Natural killer cell treated with Interleukin-12 subunit alpha and Interleukin-12 subunit beta and Interleukin-15 and Interleukin-18, amount 100 ng/mL, for 72 hours (primary cell): Measurements from ENCODE around the gene RINL. TPM values are rescaled to one million over a fixed set of nuclear protein-coding genes. Genes with fewer than 3 reads are reported as not detected.
A peak's percentile ranks its signal among the peaks of the same experiment; 100 is the strongest.
"Not testable (repeated sequence)": the region's sequence is repeated elsewhere in the genome, so short reads cannot be mapped to it uniquely, and the experiment has no call there.

Source experiments
- ATAC-seq, 2 donors: fragments of 150-1000 bp; cut with Tn5 transposase in 1 of 2; sonication (Bioruptor Pico), chemical (Tn5 transposase) in 1 of 2; 2 replicates each; pipeline ENCODE4 v1.10.0; 2021
- DNase-seq: peaks from one replicate; pipeline ENCODE4 v3.0.0; 2022; ENCODE audit warnings: low spot score
- H3K27ac Mint-ChIP-seq, 2 donors: 1 replicate in 1 of 2; 2 replicates in 1 of 2; pipeline ENCODE4 v1.8.0; 2022; ENCODE audit warnings: mixed read lengths in 2 of 2, mild to moderate bottlenecking in 1 of 2, moderate library complexity in 1 of 2
- H3K27me3 Mint-ChIP-seq, 2 donors: 1 replicate in 1 of 2; 2 replicates in 1 of 2; pipeline ENCODE4 v1.8.0; 2022; ENCODE audit warnings: mixed read lengths in 2 of 2
- H3K36me3 Mint-ChIP-seq: one replicate; pipeline ENCODE4 v1.8.0; 2022; ENCODE audit warnings: mixed read lengths
- H3K4me1 Mint-ChIP-seq, 2 donors: 1 replicate in 1 of 2; 2 replicates in 1 of 2; pipeline ENCODE4 v1.8.0; 2022; ENCODE audit warnings: low read depth in 2 of 2, mixed read lengths in 2 of 2, mild to moderate bottlenecking in 1 of 2
- H3K4me3 Mint-ChIP-seq: one replicate; pipeline ENCODE4 v1.8.0; 2022; ENCODE audit warnings: mixed read lengths
- H3K9me3 Mint-ChIP-seq: 2 replicates; pipeline ENCODE4 v1.8.0; 2022; ENCODE audit warnings: mixed read lengths
- total RNA-seq, 2 donors: library from RNA; stranded (reverse); gene quantifications; one replicate each; pipeline ENCODE4 v1.2.3, GENCODE V29; 2022

Gene RINL
- total RNA-seq, 2 donors from 2014 or later: 58.1 to 63.8 TPM

DNA sequence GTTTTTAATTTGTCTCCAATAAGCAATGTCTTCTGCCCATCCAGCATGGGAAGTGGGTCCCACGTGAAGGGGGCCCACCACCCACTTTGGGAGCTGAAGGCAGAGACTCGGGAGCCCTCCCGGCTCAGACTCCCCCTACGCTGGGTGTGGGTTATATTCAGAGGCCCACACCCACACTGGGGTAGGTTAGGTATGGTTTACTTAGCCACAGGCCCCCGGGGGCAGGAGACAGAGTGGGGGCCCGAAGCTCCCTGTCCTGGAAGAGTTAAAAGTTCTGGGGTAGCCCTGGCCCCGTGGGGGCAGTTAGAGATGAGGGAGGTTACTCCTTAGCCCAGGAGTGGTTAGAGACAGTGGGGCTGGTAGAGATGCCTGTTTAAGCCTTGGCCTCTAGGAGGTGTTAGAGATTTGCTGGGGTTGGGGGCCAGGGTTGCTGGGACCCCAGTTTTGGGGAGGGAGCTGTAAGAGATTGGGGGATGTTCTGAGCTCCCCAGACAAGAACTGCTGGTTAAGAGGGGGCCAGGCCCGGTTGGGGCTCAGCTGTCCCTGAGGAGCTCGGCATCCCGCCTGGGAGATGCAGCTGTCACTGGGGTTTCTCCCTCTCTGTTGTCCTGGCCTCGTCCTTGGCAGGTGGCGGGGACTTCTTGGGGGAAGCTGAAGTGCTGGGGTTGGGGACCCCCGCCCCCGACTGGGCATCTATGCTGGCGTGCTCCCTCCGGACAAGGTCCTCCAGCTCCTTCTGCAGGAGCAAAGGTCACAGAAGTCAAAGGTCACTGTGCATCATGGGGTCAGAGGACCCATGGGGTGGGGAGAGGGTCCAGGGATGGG, 712 bp upstream of the RINL start:
- peak; percentile 36 to 37 for ATAC-seq
- H3K36me3 Mint-ChIP-seq: no peaks in the 10 kb centered on the region
- H3K9me3 Mint-ChIP-seq: no peaks in the 10 kb centered on the region
- peaks cover 23% of the 10 kb centered on the region in 2 donors for H3K4me1 Mint-ChIP-seq
- H3K4me3 Mint-ChIP-seq: peak overlapping the region; percentile 82
- peak overlapping the region; percentile 98 for H3K27ac Mint-ChIP-seq
- DNase-seq: no peak
- no peaks in the 10 kb centered on the region for H3K27me3 Mint-ChIP-seq

DNA sequence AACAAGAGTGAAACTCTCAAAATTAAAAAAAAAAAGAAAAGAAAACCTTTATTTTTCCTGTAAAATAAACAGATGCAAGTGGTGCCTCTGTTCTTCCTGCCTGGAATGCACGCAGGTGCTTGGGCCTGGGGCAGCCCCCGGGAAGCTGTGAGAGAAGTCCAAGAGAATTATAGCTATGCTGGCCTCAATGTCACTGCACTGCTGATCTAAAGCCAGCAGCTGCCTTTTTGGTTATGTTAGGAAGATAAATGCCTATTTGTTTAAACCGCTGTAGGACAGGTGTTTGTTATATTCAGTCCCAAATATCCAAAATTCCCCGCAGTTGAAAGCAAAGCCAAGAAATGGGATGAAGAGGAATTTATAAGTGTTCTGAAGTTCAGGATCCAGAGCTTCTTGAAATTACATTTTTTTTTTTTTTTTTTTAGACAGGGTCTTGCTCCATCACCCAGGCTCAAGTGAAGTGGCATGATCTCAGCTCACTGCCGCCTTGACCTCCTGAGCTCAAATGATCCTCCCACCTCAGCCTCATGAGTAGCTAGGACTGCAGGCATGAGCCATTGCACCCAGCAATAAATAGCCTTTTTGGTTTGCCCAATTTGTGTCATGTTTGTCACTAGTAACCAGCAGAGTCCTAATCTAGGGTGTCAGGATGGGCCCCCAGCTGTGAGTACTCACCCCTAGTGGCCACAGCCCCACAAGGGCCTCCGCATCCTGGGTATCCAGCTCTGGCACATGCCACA, 2.2 kb downstream of the RINL start:
- peak overlapping the region; percentile 98 for H3K27ac Mint-ChIP-seq
- DNase-seq (no peak), ATAC-seq (no peak)
- H3K4me1 Mint-ChIP-seq: peaks cover 20 to 23% of the 10 kb centered on the region in 2 donors
- no peaks in the 10 kb centered on the region for H3K9me3 Mint-ChIP-seq
- no peaks in the 10 kb centered on the region for H3K27me3 Mint-ChIP-seq
- no peaks in the 10 kb centered on the region for H3K36me3 Mint-ChIP-seq
- no peak overlapping the region for H3K4me3 Mint-ChIP-seq

- peaks cover 24 to 34% of the 10 kb centered on the region in 2 donors for H3K4me1 Mint-ChIP-seq
- H3K27ac Mint-ChIP-seq, H3K36me3 Mint-ChIP-seq, ATAC-seq, H3K27me3 Mint-ChIP-seq, H3K9me3 Mint-ChIP-seq, DNase-seq, H3K4me3 Mint-ChIP-seq: not testable (repeated sequence)
Observed at GRCh38 chr19:38873400-38873799, 4.7 kb downstream of the RINL start.

DNA sequence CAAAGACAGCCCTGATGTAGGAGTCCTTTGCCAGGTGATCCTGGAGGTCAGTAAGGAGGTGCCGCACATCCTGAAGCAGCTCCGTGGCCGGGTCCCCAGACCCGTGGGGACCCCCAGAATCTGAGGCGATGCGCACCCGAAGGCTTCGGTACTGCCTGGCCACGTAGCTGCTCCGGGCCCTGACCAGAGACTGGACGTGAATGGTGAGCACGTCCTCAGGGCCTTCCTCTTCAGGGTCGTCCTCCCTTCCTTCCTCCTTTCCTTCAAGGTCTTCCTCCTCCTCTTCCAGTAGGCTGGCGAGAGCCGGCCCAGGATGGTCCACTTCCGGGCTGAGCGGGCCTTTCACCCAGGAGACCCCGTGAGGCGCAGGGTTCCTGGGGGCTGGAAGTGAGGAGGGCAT, 7.5 kb downstream of the RINL start:
- peaks cover 14 to 25% of the 10 kb centered on the region in 2 donors for H3K4me1 Mint-ChIP-seq
- H3K27ac Mint-ChIP-seq: peak overlapping the region; percentile 81 to 84
- no peak for DNase-seq
- peak overlapping the region; percentile 90 for H3K4me3 Mint-ChIP-seq
- no peaks in the 10 kb centered on the region for H3K9me3 Mint-ChIP-seq
- H3K36me3 Mint-ChIP-seq: no peaks in the 10 kb centered on the region
- no peak for ATAC-seq
- H3K27me3 Mint-ChIP-seq: no peaks in the 10 kb centered on the region

DNA sequence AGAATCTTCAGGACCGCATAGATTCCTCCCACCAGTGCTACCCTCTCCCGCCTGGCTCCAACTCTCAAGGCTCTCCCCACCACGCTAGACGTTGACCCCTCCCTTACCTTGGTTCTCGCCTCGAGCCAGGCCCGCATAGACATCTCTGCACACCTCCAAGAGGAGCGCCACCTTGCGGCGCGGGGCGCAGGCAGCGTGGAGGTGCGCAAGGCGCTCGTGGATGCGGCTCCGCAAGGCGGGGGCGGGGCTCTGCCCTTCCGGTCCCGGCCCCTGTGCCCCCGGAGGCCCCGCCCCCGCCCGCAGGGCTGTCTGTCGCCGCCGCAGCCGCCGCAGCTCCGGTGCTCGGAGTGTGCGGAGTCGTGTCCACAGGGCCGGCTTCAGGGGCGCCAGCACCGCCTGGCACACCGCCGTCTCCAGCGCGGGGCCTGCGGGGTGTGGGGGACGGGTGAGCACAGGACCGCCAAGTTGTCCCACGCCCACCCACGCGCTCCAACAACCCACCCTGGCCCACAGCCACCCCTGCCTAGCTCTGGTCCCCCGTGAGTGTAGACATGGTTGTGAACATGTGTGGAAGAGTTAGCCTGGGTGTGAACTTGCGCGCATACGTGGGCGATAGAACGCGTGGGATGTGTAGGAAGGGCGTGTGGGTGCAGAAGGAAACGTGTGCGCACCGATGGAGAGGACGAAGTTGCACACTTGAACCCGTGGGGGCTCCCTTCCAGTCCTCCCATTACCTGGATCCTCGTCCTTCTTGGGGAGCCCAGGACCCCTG, 8.1 kb downstream of the RINL start:
- no peaks in the 10 kb centered on the region for H3K9me3 Mint-ChIP-seq
- no peaks in the 10 kb centered on the region for H3K36me3 Mint-ChIP-seq
- peak overlapping the region; percentile 81 to 84 for H3K27ac Mint-ChIP-seq
- H3K27me3 Mint-ChIP-seq: no peaks in the 10 kb centered on the region
- peak overlapping the region; percentile 90 for H3K4me3 Mint-ChIP-seq
- ATAC-seq: peak; percentile 93 to 94
- peak; percentile 94 for DNase-seq
- H3K4me1 Mint-ChIP-seq: peaks cover 20 to 31% of the 10 kb centered on the region in 2 donors

GRCh38 chr19:38869160-38869835, 8.8 kb downstream of the RINL start:
- peaks cover 27 to 38% of the 10 kb centered on the region in 2 donors for H3K4me1 Mint-ChIP-seq
- H3K4me3 Mint-ChIP-seq: peak overlapping the region; percentile 90
- H3K9me3 Mint-ChIP-seq: peaks cover 6% of the 10 kb centered on the region
- no peaks in the 10 kb centered on the region for H3K27me3 Mint-ChIP-seq
- H3K27ac Mint-ChIP-seq: peak overlapping the region; percentile 81 to 84
- ATAC-seq: peak in 1 of 2 donors; percentile 14
- DNase-seq: no peak
- H3K36me3 Mint-ChIP-seq: no peaks in the 10 kb centered on the region

DNA sequence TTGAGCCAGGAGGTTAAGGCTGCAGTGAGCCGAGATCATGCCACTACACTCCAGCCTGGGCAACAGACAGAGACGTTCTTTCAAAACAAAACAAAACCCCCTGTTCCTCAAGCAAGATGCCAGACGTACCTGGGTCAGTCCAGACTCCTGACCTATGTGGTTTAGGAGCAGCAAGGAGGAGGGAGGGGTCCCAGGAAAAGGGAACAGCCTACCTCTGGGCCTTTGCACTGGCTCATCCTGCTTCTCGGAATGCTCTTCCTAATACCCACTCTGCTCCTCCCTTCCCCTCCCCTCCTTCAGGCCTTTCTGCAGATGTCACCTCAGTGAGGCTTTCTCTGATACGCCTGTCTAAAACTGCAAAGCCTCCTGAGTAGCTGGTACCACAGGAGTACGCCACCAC, 9.5 kb downstream of the RINL start:
- no peak overlapping the region for H3K27ac Mint-ChIP-seq

GRCh38 chr19:38867171-38867780, 10.8 kb downstream of the RINL start:
- Mint-ChIP-seq H3K27me3 (no peaks in the 10 kb centered on the region), H3K9me3 (peaks cover 6% of the 10 kb centered on the region), H3K36me3 (no peaks in the 10 kb centered on the region), H3K4me1 (peaks cover 36 to 51% of the 10 kb centered on the region in 2 donors), H3K4me3 (no peak overlapping the region), H3K27ac (no peak overlapping the region)
- DNase-seq: no peak
- no peak for ATAC-seq

More for the DNA sequence above, 9.5 kb downstream of the RINL start:
- DNase-seq (no peak), ATAC-seq (no peak)
- H3K27me3 Mint-ChIP-seq: no peaks in the 10 kb centered on the region
- H3K4me3 Mint-ChIP-seq: peak overlapping the region; percentile 90
- peaks cover 29 to 40% of the 10 kb centered on the region in 2 donors for H3K4me1 Mint-ChIP-seq
- peaks cover 6% of the 10 kb centered on the region for H3K9me3 Mint-ChIP-seq
- H3K36me3 Mint-ChIP-seq: no peaks in the 10 kb centered on the region

DNA sequence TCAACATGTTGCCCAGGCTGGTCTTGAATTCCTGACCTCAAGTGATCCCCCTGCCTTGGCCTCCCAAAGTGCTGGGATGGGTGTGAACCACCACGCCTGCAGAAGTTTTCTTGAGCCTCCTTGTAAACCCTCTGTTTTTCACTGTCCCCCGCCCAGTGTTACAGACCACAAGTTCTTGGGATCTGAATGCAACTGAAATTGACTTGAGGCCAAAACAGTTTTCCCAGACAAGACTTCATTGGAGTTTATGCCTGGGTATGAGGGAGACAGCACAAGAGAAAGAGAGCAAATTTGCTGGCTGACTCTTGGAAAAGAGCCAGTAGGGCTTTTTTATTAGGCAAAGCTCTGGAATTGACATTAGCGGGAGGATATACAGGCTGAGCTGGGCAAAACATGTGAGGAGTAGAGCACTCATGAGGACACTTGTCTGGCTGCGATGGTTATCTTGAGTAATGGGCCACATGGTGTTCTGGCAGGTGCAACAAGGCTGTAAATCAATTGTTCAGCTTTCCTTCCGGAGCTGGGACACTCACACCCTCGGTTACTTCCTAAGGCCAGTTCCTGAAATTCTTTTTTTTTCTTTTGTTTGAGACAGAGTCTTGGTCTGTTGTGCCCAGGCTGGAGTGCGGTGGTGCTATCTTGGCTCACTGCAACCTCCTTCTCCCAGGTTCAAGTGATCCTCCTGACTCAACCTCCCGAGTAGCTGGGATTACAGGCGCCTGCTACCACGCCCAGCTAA, 15.6 kb downstream of the RINL start:
- ATAC-seq (no peak), DNase-seq (no peak)
- peak overlapping the region in 1 of 2 donors; percentile 45 for H3K27ac Mint-ChIP-seq
- peaks cover 6% of the 10 kb centered on the region for H3K9me3 Mint-ChIP-seq
- no peaks in the 10 kb centered on the region for H3K27me3 Mint-ChIP-seq
- peaks cover 33 to 39% of the 10 kb centered on the region in 2 donors for H3K4me1 Mint-ChIP-seq
- H3K4me3 Mint-ChIP-seq: no peak overlapping the region
- no peaks in the 10 kb centered on the region for H3K36me3 Mint-ChIP-seq

- Mint-ChIP-seq H3K9me3 (peaks cover 6% of the 10 kb centered on the region), H3K27ac (no peak overlapping the region)
Observed at GRCh38 chr19:38861368-38861767, 16.7 kb downstream of the RINL start.

GRCh38 chr19:38859631-38860204, 18.4 kb downstream of the RINL start:
- not testable (repeated sequence) for H3K27me3 Mint-ChIP-seq, H3K36me3 Mint-ChIP-seq, H3K9me3 Mint-ChIP-seq, H3K4me3 Mint-ChIP-seq, ATAC-seq, DNase-seq
- peaks cover 27 to 32% of the 10 kb centered on the region in 2 donors for H3K4me1 Mint-ChIP-seq
- peak overlapping the region in 1 of 2 donors; percentile 51 for H3K27ac Mint-ChIP-seq

More at GRCh38 chr19:38861368-38861767, 16.7 kb downstream of the RINL start:
- Mint-ChIP-seq H3K4me1 (peaks cover 39 to 49% of the 10 kb centered on the region in 2 donors), H3K27me3 (no peaks in the 10 kb centered on the region), H3K36me3 (no peaks in the 10 kb centered on the region), H3K4me3 (no peak overlapping the region)
- no peak for DNase-seq
- ATAC-seq: no peak

DNA sequence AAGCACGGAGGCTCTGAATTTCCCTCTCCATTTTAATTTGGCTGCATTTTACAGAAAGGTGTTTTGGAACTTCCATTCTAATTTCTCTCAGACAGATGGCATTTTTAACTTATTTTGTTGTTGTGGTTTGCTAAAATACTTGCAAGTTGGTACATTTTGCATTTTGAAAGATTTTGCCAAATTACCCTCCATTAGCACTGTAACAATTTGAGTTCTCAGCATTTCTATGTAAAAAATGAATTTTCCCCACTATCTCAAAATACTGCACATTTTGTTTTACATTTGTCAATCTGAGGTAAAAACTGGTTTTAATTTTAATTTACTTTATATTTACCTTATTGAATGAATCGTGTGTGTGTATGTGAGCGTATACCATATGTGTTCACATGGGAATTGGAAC, 21.3 kb downstream of the RINL start:
- peak overlapping the region; percentile 76 for H3K4me3 Mint-ChIP-seq

More for the DNA sequence above, 21.3 kb downstream of the RINL start:
- no peaks in the 10 kb centered on the region for H3K27me3 Mint-ChIP-seq
- no peak for ATAC-seq
- H3K9me3 Mint-ChIP-seq: no peaks in the 10 kb centered on the region
- peaks cover 21 to 23% of the 10 kb centered on the region in 2 donors for H3K4me1 Mint-ChIP-seq
- no peaks in the 10 kb centered on the region for H3K36me3 Mint-ChIP-seq
- DNase-seq: no peak
- H3K27ac Mint-ChIP-seq: peak overlapping the region; percentile 66 to 75
